ENCODE data around the gene RABGAP1L. TPM values are rescaled to one million over a fixed set of nuclear protein-coding genes. Genes with fewer than 3 reads are reported as not detected.

RABGAP1L gene
- total RNA-seq, 1 experiment from 2014 or later = 29.3 TPM

- TF ChIP-seq SRF (IDR thresholded peaks at IDR 0.05; ENCODE audit: low read depth) (no peak), ZFX (IDR thresholded peaks at IDR 0.05) (no peak), YY1 (IDR thresholded peaks at IDR 0.05; ENCODE audit: extremely low read depth, insufficient replicate concordance, low read depth, low read length) (no peak), FOSL1 (IDR thresholded peaks at IDR 0.05; ENCODE audit: low read depth) (no peak), CTCF (IDR thresholded peaks at IDR 0.05 in 2 of 3, conservative IDR thresholded peaks at IDR 0.05 in 1 of 3; ENCODE audit: borderline replicate concordance in 1 of 3, insufficient read depth in 1 of 3, low read depth in 2 of 3, low read length in 2 of 3) (no peak), RAD21 (IDR thresholded peaks at IDR 0.05; ENCODE audit: low read depth) (no peak)
- no peaks in the 10 kb centered on the region for H3K9me2 ChIP-seq (ENCODE audit: insufficient read depth)
- intact Hi-C loops (cut with micrococcal nuclease) = no loop called here
- RAD21 ChIA-PET (ENCODE audit: low non-redundant PET in 1 of 2, low total read pairs in 2 of 2, uncharacterized antibody in 2 of 2, unreplicated experiment in 2 of 2) = no interaction called here
- H3K4me2 ChIP-seq (ENCODE audit: low read length) = no peak overlapping the region
- ATAC-seq (no peak), DNase-seq (ENCODE audit: low read depth, low spot score) (no peak)
- no peak overlapping the region for H2AFZ ChIP-seq (ENCODE audit: low read depth, low read length, poor library complexity, severe bottlenecking)
- H3K4me1 ChIP-seq (ENCODE audit: control insufficient read depth in 1 of 2, insufficient read depth in 2 of 2, low read length in 2 of 2) = no peaks in the 10 kb centered on the region
- no peaks in the 10 kb centered on the region for H3K36me3 ChIP-seq (ENCODE audit: control insufficient read depth in 1 of 2, insufficient read depth in 2 of 2, low read length in 2 of 2)
- no peak overlapping the region for H3K9ac ChIP-seq (ENCODE audit: low read length)
- no TSS peak for BruUV-seq (replicated peaks)
- POLR2A ChIA-PET = no interaction called here
- H3K4me3 ChIP-seq (replicated peaks in 1 of 2; ENCODE audit: low read depth in 1 of 2, low read length in 2 of 2) = no peak overlapping the region
- no peaks in the 10 kb centered on the region for H4K20me1 ChIP-seq (ENCODE audit: insufficient read depth)
- H3K27me3 ChIP-seq (ENCODE audit: insufficient read depth, low read length) = no peaks in the 10 kb centered on the region
- no peaks in the 10 kb centered on the region for H3K79me2 ChIP-seq (ENCODE audit: insufficient read depth, low read length)
- CTCF ChIA-PET = no interaction called here
- no peak overlapping the region for H3K27ac ChIP-seq (ENCODE audit: low read depth, low read length)
- no peaks in the 10 kb centered on the region for H3K9me3 ChIP-seq (ENCODE audit: control insufficient read depth in 1 of 2, insufficient read depth in 1 of 2, low read depth in 1 of 2, low read length in 2 of 2)
These were observed 790.3 kb downstream of the RABGAP1L start for GRCh38 chr1:174949645-174950044.

GRCh38 chr1:174953285-174954072 lies 794.2 kb downstream of the RABGAP1L start:
- no peaks in the 10 kb centered on the region for H3K27me3 ChIP-seq (ENCODE audit: insufficient read depth, low read length)
- no peak for TF ChIP-seq CTCF (IDR thresholded peaks at IDR 0.05 in 2 of 3, conservative IDR thresholded peaks at IDR 0.05 in 1 of 3; ENCODE audit: borderline replicate concordance in 1 of 3, insufficient read depth in 1 of 3, low read depth in 2 of 3, low read length in 2 of 3)
- no peak for TF ChIP-seq EZH2 (IDR thresholded peaks at IDR 0.05)
- TF ChIP-seq RAD21 (IDR thresholded peaks at IDR 0.05; ENCODE audit: low read depth) = no peak
- no peak for TF ChIP-seq JUND (IDR thresholded peaks at IDR 0.05)
- no peak for TF ChIP-seq ATF3 (IDR thresholded peaks at IDR 0.05)
- TF ChIP-seq ZNF274 (IDR thresholded peaks at IDR 0.05; ENCODE audit: low read depth, low read length) = no peak
- no peak for TF ChIP-seq EZH2phosphoT487 (IDR thresholded peaks at IDR 0.05; ENCODE audit: borderline replicate concordance)
- no peak overlapping the region for H3K4me2 ChIP-seq (ENCODE audit: low read length)
- no peak overlapping the region for H3K4me3 ChIP-seq (replicated peaks in 1 of 2; ENCODE audit: low read depth in 1 of 2, low read length in 2 of 2)
- no peaks in the 10 kb centered on the region for H3K79me2 ChIP-seq (ENCODE audit: insufficient read depth, low read length)
- POLR2A ChIA-PET = no interaction called here
- no peak overlapping the region for H3K27ac ChIP-seq (ENCODE audit: low read depth, low read length)
- no peaks in the 10 kb centered on the region for H3K4me1 ChIP-seq (ENCODE audit: control insufficient read depth in 1 of 2, insufficient read depth in 2 of 2, low read length in 2 of 2)
- H3K9ac ChIP-seq (ENCODE audit: low read length) = no peak overlapping the region
- H3K9me2 ChIP-seq (ENCODE audit: insufficient read depth) = no peaks in the 10 kb centered on the region
- DNase-seq (ENCODE audit: low read depth, low spot score) (no peak), ATAC-seq (no peak)
- H4K20me1 ChIP-seq (ENCODE audit: insufficient read depth) = no peaks in the 10 kb centered on the region
- intact Hi-C loops (cut with micrococcal nuclease) = no loop called here
- no peaks in the 10 kb centered on the region for H3K36me3 ChIP-seq (ENCODE audit: control insufficient read depth in 1 of 2, insufficient read depth in 2 of 2, low read length in 2 of 2)
- CTCF ChIA-PET = no interaction called here
- no peak overlapping the region for H2AFZ ChIP-seq (ENCODE audit: low read depth, low read length, poor library complexity, severe bottlenecking)
- BruUV-seq (replicated peaks) = no TSS peak
- no peaks in the 10 kb centered on the region for H3K9me3 ChIP-seq (ENCODE audit: control insufficient read depth in 1 of 2, insufficient read depth in 1 of 2, low read depth in 1 of 2, low read length in 2 of 2)
- RAD21 ChIA-PET (ENCODE audit: low non-redundant PET in 1 of 2, low total read pairs in 2 of 2, uncharacterized antibody in 2 of 2, unreplicated experiment in 2 of 2) = no interaction called here

All from HCT116 (cell line).